Endothelial cell of umbilical vein (primary cell): Measurements from ENCODE around the gene PDX1. TPM values are rescaled to one million over a fixed set of nuclear protein-coding genes. Genes with fewer than 3 reads are reported as not detected.

Source experiments
- BruUV-seq: library from RNA; stranded (reverse); fragments of 400-500 nt; replicated peaks from 2 replicates; lab custom pipeline; 2021; lab: Mats Ljungman, UMichigan
- CTCF ChIA-PET: fragments of 300-600, 350-600 bp; sonication (Branson Sonifier 250); formaldehyde crosslinking; loops from one replicate; lab custom pipeline; 2021; ENCODE audit warnings: antibody characterized with exemption, inconsistent platforms; lab: Charles Lee
- POLR2A ChIA-PET: fragments of 300-600, 350-600 bp; sonication (Branson Sonifier 250); formaldehyde crosslinking; loops from one replicate; lab custom pipeline; 2021; ENCODE audit warnings: antibody characterized with exemption, inconsistent platforms; lab: Charles Lee
- DNase-seq: peaks from one replicate; pipeline ENCODE4 v3.0.0-alpha.2; 2011; ENCODE audit warnings: low read depth, low spot score
- FAIRE-seq: peaks from 2 replicates; lab custom pipeline; 2011; peaks lifted over from hg19 to GRCh38; lab: Jason Lieb, UNC
- H2AFZ ChIP-seq: 2 replicates; pipeline ENCODE4 v1.6.0; 2012; ENCODE audit warnings: low read depth, low read length, control low read depth, inconsistent platforms
- H3K27ac ChIP-seq: 2 replicates; pipeline ENCODE4 v1.5.1; 2011; ENCODE audit warnings: low read depth, mild to moderate bottlenecking, control low read depth, low read length, moderate library complexity; ENCODE audit not compliant: insufficient read depth
- H3K27me3 ChIP-seq, 2 experiments: 2 replicates each; pipeline versions ENCODE4 v1.6.0 to v1.6.1; 2011; ENCODE audit warnings: low read length in 2 of 2, mixed read lengths in 1 of 2; ENCODE audit not compliant: control insufficient read depth in 2 of 2, insufficient read depth in 2 of 2
- H3K36me3 ChIP-seq, 2 experiments: 2 replicates in 1 of 2; 3 replicates in 1 of 2; pipeline ENCODE4 v1.5.1; 2011; ENCODE audit warnings: low read length in 2 of 2, mild to moderate bottlenecking in 1 of 2, moderate library complexity in 1 of 2; ENCODE audit not compliant: control insufficient read depth in 2 of 2, insufficient read depth in 2 of 2; ENCODE audit errors: extremely low read depth in 1 of 2
- H3K4me1 ChIP-seq: 3 replicates; pipeline ENCODE4 v1.5.1; 2011; ENCODE audit warnings: mild to moderate bottlenecking, low read length; ENCODE audit not compliant: control insufficient read depth, insufficient read depth; ENCODE audit errors: extremely low read depth
- H3K4me2 ChIP-seq: 2 replicates; pipeline ENCODE4 v1.6.1; 2011; ENCODE audit warnings: low read length, control low read depth, mixed read lengths; ENCODE audit not compliant: insufficient read depth
- H3K4me3 ChIP-seq, 3 experiments: fragments of 200-600 bp in 1 of 3; sonication (generic), shearing (Covaris generic) in 1 of 3; replicated peaks in 1 of 3; 2 replicates each; pipeline ENCODE4 v1.5.1; 2011 to 2016; ENCODE audit warnings: control low read depth in 3 of 3, low read length in 3 of 3, mild to moderate bottlenecking in 2 of 3, inconsistent platforms in 1 of 3, low read depth in 1 of 3, moderate library complexity in 1 of 3; ENCODE audit not compliant: insufficient read depth in 1 of 3
- H3K79me2 ChIP-seq: 2 replicates; pipeline ENCODE4 v1.6.0; 2012; ENCODE audit warnings: low read length, inconsistent platforms; ENCODE audit not compliant: control insufficient read depth, insufficient read depth
- H3K9ac ChIP-seq: replicated peaks from 2 replicates; pipeline ENCODE3; 2011; ENCODE audit warnings: low read length, control low read depth; ENCODE audit not compliant: insufficient read depth; ENCODE audit errors: extremely low read depth
- H3K9me1 ChIP-seq: replicated peaks from 3 replicates; pipeline ENCODE4 v1.6.0; 2011; ENCODE audit warnings: mild to moderate bottlenecking, low read length; ENCODE audit not compliant: control insufficient read depth, insufficient read depth; ENCODE audit errors: extremely low read depth
- H3K9me3 ChIP-seq: replicated peaks from 2 replicates; pipeline ENCODE4 v1.5.1; 2012; ENCODE audit warnings: low read length, inconsistent platforms; ENCODE audit not compliant: control insufficient read depth, insufficient read depth
- H4K20me1 ChIP-seq: replicated peaks from 2 replicates; pipeline ENCODE3; 2011; ENCODE audit warnings: mild to moderate bottlenecking, low read length; ENCODE audit not compliant: control insufficient read depth, insufficient read depth; ENCODE audit errors: extremely low read depth
- CTCF ChIP-seq, 2 donors: IDR thresholded peaks; 1 replicate in 1 of 2; 2 replicates in 1 of 2; pipeline ENCODE4 v1.5.1; 2011; ENCODE audit warnings: low read length in 2 of 2, mild to moderate bottlenecking in 2 of 2, moderate library complexity in 2 of 2, control low read depth in 1 of 2, inconsistent platforms in 1 of 2, low read depth in 1 of 2; ENCODE audit not compliant: insufficient read depth in 1 of 2; ENCODE audit errors: extremely low read depth in 1 of 2
- EZH2 ChIP-seq: IDR thresholded peaks from 2 replicates; pipeline ENCODE4 v1.6.1; 2012; ENCODE audit warnings: borderline replicate concordance, low read depth, mild to moderate bottlenecking, moderate library complexity, low read length, inconsistent platforms; ENCODE audit not compliant: severe bottlenecking
- FOS ChIP-seq: IDR thresholded peaks from 2 replicates; pipeline ENCODE4 v1.6.1; 2011; ENCODE audit warnings: mild to moderate bottlenecking, low read length, moderate library complexity, borderline replicate concordance; ENCODE audit not compliant: insufficient read depth
- GATA2 ChIP-seq: IDR thresholded peaks from 2 replicates; pipeline ENCODE4 v1.7.0; 2011; ENCODE audit warnings: low read depth, mild to moderate bottlenecking, moderate library complexity, mixed read lengths, low read length; ENCODE audit not compliant: insufficient read length, insufficient read depth
- JUN ChIP-seq: IDR thresholded peaks from 2 replicates; pipeline ENCODE4 v1.6.1; 2011; ENCODE audit warnings: borderline replicate concordance, low read depth; ENCODE audit not compliant: insufficient read length, insufficient read depth
- MYC ChIP-seq: IDR thresholded peaks from one replicate; pipeline ENCODE4 v1.6.1; 2011; ENCODE audit warnings: mild to moderate bottlenecking, low read depth, low read length
- POLR2A ChIP-seq: IDR thresholded peaks from 2 replicates; pipeline ENCODE4 v1.6.1; 2012; ENCODE audit warnings: low read depth, mild to moderate bottlenecking, control low read depth, low read length
- POLR2AphosphoS5 ChIP-seq: IDR thresholded peaks from 2 replicates; pipeline ENCODE4 v1.6.1; 2012; ENCODE audit warnings: low read depth, mild to moderate bottlenecking, control low read depth, low read length, moderate library complexity; ENCODE audit not compliant: insufficient read depth
- dilution Hi-C: fragments of 300-500 bp; cut with MboI; formaldehyde crosslinking; loops from one replicate; pipeline ENCODE4 v1.15.0; 2019; ENCODE audit warnings: low sequenced_read_pairs; ENCODE audit not compliant: extremely low pct_ligation_motif_present
- intact Hi-C: fragments of 100-400 bp; cut with micrococcal nuclease; formaldehyde crosslinking; loops from one replicate; pipeline ENCODE4 v1.10.0; 2022
- polyA plus RNA-seq, 4 experiments: library from polyadenylated mRNA; depleted of rRNA in 3 of 4; stranded (reverse) in 3 of 4; unstranded in 1 of 4; fragments of >200 nt; gene quantifications; 2 replicates each; pipeline versions ENCODE4 v1.2.1 to v1.2.3, GENCODE V29; 2011 to 2012; ENCODE audit warnings: missing spikeins in 1 of 4
- total RNA-seq: library from RNA; stranded (reverse); gene quantifications from 2 replicates; pipeline ENCODE4 v1.2.3, GENCODE V29; 2021
- TF ChIP-seq, protein P1 (sequence below): IDR thresholded peaks from 2 replicates; pipeline ENCODE4 v1.6.1; 2011; ENCODE audit not compliant: insufficient read depth, insufficient read length

PDX1 gene
- total and polyA plus RNA-seq, 2 donors (not counting 3 experiments of a cell fraction or from before 2014, with no cell fraction given): not detected

DNA sequence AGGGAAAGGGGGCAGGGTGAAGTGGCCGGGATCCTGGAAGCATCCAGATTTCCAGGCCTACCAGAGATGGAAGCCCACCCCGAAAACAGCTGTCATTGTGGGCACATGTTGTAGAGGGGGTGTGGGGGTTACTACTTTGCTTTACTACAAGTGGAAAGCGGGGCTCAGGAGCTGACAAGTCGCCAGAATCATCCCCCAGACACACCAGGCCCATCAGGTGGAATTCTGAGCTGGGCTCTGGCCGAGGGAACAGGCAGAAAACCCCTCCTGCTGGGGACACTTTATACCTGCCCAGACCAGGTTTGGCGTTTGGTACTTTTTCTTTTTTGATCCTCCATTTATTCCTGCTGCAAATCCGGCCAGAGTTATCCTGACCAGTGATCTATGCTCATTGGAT, 45.5 kb downstream of the PDX1 start:
- ChIA-PET POLR2A (no interaction called here), CTCF (interaction anchor here (1.2 to 1.8 kb wide), 3 partner anchors 11 to 19 kb away, joined by 4 to 6 read pairs (median 5); no protein-coding TSS in a partner anchor)
- Histone ChIP-seq H2AFZ (no peak overlapping the region), H3K9me1 (no peaks in the 10 kb centered on the region), H3K27me3 (peaks cover 83 to 98% of the 10 kb centered on the region in 2 experiments), H3K4me2 (no peak overlapping the region), H3K4me1 (peaks cover 3% of the 10 kb centered on the region), H3K9ac (no peak overlapping the region), H3K4me3 (no peak overlapping the region), H4K20me1 (no peaks in the 10 kb centered on the region), H3K9me3 (no peaks in the 10 kb centered on the region), H3K27ac (no peak overlapping the region), H3K36me3 (no peaks in the 10 kb centered on the region), H3K79me2 (no peaks in the 10 kb centered on the region)
- TF ChIP-seq EZH2: no peak
- no peak for TF ChIP-seq POLR2A
- TF ChIP-seq POLR2AphosphoS5: no peak
- no peak for TF ChIP-seq JUN
- no peak for TF ChIP-seq FOS
- TF ChIP-seq GATA2: no peak
- no peak for TF ChIP-seq MYC
- TF ChIP-seq CTCF (IDR thresholded peaks at IDR 0.05; ENCODE audit: extremely low read depth in 1 of 2, insufficient read depth in 1 of 2, low read depth in 1 of 2, low read length in 2 of 2): no peak
- TF ChIP-seq, protein P1, sequence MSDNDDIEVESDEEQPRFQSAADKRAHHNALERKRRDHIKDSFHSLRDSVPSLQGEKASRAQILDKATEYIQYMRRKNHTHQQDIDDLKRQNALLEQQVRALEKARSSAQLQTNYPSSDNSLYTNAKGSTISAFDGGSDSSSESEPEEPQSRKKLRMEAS: no peak
- DNase-seq (no peak), FAIRE-seq (no peak)
- BruUV-seq: no TSS peak
- intact Hi-C loops (no loop called here), dilution Hi-C loops (no loop called here)
